Endothelial cell of hepatic sinusoid (primary cell): ENCODE measurements around the gene OR2M5.

ENCODE experiments used
- in situ Hi-C: cut with HindIII; loops from 2 replicates; pipeline ENCODE4 v1.10.0; 2017; ENCODE audit warnings: low sequenced_read_pairs

The OR2M5 gene

GRCh38 chr1:248144513-248145198 lies at the start of gene OR2M5:
Gene OR2M5, plus strand, starts transcription at chr1:248145148. Its CDS starts 0 bp downstream, at chr1:248145148.
- in situ Hi-C loops, result no loop called here

- in situ Hi-C loops, result no loop called here
These were observed 46.4 kb upstream of the OR2M5 start for GRCh38 chr1:248098529-248098928.

GRCh38 chr1:248102847-248103246 lies 42.1 kb upstream of the OR2M5 start:
- in situ Hi-C loops, result no loop called here

- in situ Hi-C loops, result no loop called here
These were observed 33.8 kb upstream of the OR2M5 start for GRCh38 chr1:248111157-248111556.

GRCh38 chr1:248114890-248115289 lies 30.1 kb upstream of the OR2M5 start:
- in situ Hi-C loops, result no loop called here

- in situ Hi-C loops, result no loop called here
These were observed 17.3 kb upstream of the OR2M5 start for GRCh38 chr1:248127653-248128052.

GRCh38 chr1:248136811-248137210 lies 8.1 kb upstream of the OR2M5 start:
- in situ Hi-C loops, result no loop called here

GRCh38 chr1:248140846-248141245 lies 4.1 kb upstream of the OR2M5 start:
- in situ Hi-C loops, result no loop called here

- in situ Hi-C loops, result no loop called here
These were observed 1.6 kb upstream of the OR2M5 start for GRCh38 chr1:248143311-248143710.

- in situ Hi-C loops, result no loop called here
These were observed 7.3 kb downstream of the OR2M5 start for GRCh38 chr1:248152056-248152827.

- in situ Hi-C loops, result no loop called here
These were observed 11.0 kb downstream of the OR2M5 start for GRCh38 chr1:248155927-248156326.

GRCh38 chr1:248158758-248159157 lies 13.8 kb downstream of the OR2M5 start:
- in situ Hi-C loops, result no loop called here

GRCh38 chr1:248164031-248164430 lies 19.1 kb downstream of the OR2M5 start:
- in situ Hi-C loops, result no loop called here

GRCh38 chr1:248165186-248165585 lies 20.2 kb downstream of the OR2M5 start:
- in situ Hi-C loops, result no loop called here

- in situ Hi-C loops, result no loop called here
These were observed 29.6 kb downstream of the OR2M5 start, which contains the start of gene OR2M2 for GRCh38 chr1:248174521-248174920. Gene OR2M2, plus strand, starts transcription at chr1:248174821. Its CDS starts 5,165 bp downstream, at chr1:248179986.

- in situ Hi-C loops, result no loop called here
These were observed 39.0 kb downstream of the OR2M5 start for GRCh38 chr1:248183996-248184395.

GRCh38 chr1:248187363-248187762 lies 42.4 kb downstream of the OR2M5 start:
- in situ Hi-C loops, result no loop called here

- in situ Hi-C loops, result no loop called here
These were observed 44.1 kb downstream of the OR2M5 start for GRCh38 chr1:248189026-248189425.

GRCh38 chr1:248194117-248194516 lies 49.2 kb downstream of the OR2M5 start:
- in situ Hi-C loops, result no loop called here
